ENCODE results near the gene LZIC. TPM values are rescaled to one million over a fixed set of nuclear protein-coding genes. Genes with fewer than 3 reads are reported as not detected.
"Not testable (repeated sequence)": the region's sequence is repeated elsewhere in the genome, so short reads cannot be mapped to it uniquely, and the experiment has no call there.

LZIC gene
- total RNA-seq, 1 donor from 2014 or later, result 23.3 TPM

GRCh38 chr1:9917901-9918300, 25.3 kb downstream of the LZIC start:
- DNase-seq, result no peak
- no peak overlapping the region for H3K4me3 ChIP-seq
- ATAC-seq, result no peak
- intact Hi-C loops (cut with DNase I), result no loop called here
- no peaks in the 10 kb centered on the region for H3K36me3 ChIP-seq
- no peaks in the 10 kb centered on the region for H3K9me3 ChIP-seq
- TF ChIP-seq, protein P1, sequence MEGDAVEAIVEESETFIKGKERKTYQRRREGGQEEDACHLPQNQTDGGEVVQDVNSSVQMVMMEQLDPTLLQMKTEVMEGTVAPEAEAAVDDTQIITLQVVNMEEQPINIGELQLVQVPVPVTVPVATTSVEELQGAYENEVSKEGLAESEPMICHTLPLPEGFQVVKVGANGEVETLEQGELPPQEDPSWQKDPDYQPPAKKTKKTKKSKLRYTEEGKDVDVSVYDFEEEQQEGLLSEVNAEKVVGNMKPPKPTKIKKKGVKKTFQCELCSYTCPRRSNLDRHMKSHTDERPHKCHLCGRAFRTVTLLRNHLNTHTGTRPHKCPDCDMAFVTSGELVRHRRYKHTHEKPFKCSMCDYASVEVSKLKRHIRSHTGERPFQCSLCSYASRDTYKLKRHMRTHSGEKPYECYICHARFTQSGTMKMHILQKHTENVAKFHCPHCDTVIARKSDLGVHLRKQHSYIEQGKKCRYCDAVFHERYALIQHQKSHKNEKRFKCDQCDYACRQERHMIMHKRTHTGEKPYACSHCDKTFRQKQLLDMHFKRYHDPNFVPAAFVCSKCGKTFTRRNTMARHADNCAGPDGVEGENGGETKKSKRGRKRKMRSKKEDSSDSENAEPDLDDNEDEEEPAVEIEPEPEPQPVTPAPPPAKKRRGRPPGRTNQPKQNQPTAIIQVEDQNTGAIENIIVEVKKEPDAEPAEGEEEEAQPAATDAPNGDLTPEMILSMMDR (IDR thresholded peaks at IDR 0.05), result no peak
- H3K4me1 ChIP-seq, result no peaks in the 10 kb centered on the region
- H3K27ac ChIP-seq, result no peak overlapping the region
- no peaks in the 10 kb centered on the region for H3K27me3 ChIP-seq (ENCODE audit: low read depth)

DNA sequence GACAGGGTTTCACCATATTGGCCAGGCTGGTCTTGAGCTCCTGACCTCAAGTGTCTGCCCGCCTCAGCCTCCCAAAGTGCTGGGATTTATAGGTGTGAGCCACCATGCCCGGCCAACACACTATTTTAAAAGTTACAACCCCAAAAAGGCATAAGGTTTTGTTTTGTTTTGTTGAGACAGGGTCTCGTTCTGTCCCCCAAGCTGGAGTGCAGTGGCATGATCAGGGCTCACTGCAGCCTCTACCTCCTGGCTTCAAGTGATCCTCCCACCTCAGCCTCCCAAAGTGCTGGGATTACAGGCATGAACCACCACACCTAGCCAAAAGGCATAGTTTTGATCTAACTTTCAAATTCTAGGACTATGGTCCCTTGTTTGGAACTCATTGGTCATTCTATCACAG, 25.7 kb downstream of the LZIC start:
- DNase-seq; intact Hi-C loops (cut with DNase I); H3K27me3 ChIP-seq (ENCODE audit: low read depth); H3K4me1 ChIP-seq; ATAC-seq; H3K27ac ChIP-seq; H3K9me3 ChIP-seq; H3K36me3 ChIP-seq; H3K4me3 ChIP-seq: not testable (repeated sequence)

- intact Hi-C loops (cut with DNase I), result no loop called here
- no peaks in the 10 kb centered on the region for H3K9me3 ChIP-seq
- TF ChIP-seq, protein P1 (IDR thresholded peaks at IDR 0.05), result no peak
- no peak overlapping the region for H3K4me3 ChIP-seq
- no peaks in the 10 kb centered on the region for H3K27me3 ChIP-seq (ENCODE audit: low read depth)
- H3K4me1 ChIP-seq, result peaks cover 5% of the 10 kb centered on the region
- no peak for DNase-seq
- H3K27ac ChIP-seq, result no peak overlapping the region
- no peak for ATAC-seq
- no peaks in the 10 kb centered on the region for H3K36me3 ChIP-seq
These were observed 26.7 kb downstream of the LZIC start for GRCh38 chr1:9916452-9916851.

DNA sequence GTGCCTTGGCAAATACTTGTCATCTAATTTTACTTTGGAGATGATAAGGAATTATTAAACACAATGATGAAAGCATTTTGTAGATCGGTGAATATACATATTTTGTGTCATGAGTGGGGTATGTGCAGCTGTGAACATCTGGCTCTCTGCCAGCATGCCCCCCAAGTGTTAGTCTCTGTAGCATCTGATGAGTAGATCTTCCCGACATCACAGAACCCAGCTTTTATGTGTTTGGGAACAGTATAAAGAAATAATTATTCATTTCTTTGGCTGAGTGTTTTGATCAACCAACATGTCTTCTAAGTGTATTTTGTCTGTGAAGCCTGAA, 28.6 kb downstream of the LZIC start:
- H3K4me1 ChIP-seq, result peaks cover 12% of the 10 kb centered on the region
- H3K27ac ChIP-seq, result no peak overlapping the region
- no peaks in the 10 kb centered on the region for H3K9me3 ChIP-seq
- no peaks in the 10 kb centered on the region for H3K36me3 ChIP-seq
- H3K4me3 ChIP-seq, result no peak overlapping the region
- H3K27me3 ChIP-seq (ENCODE audit: low read depth), result no peaks in the 10 kb centered on the region
- TF ChIP-seq, protein P1 (IDR thresholded peaks at IDR 0.05), result no peak
- DNase-seq, result no peak
- intact Hi-C loops (cut with DNase I), result no loop called here
- ATAC-seq, result no peak

- no peak overlapping the region for H3K4me3 ChIP-seq
- H3K4me1 ChIP-seq, result peaks cover 32% of the 10 kb centered on the region
- H3K9me3 ChIP-seq, result no peaks in the 10 kb centered on the region
- TF ChIP-seq, protein P1 (IDR thresholded peaks at IDR 0.05), result no peak
- DNase-seq, result no peak
- intact Hi-C loops (cut with DNase I), result no loop called here
- no peak for ATAC-seq
- no peaks in the 10 kb centered on the region for H3K36me3 ChIP-seq
- H3K27ac ChIP-seq, result no peak overlapping the region
- no peaks in the 10 kb centered on the region for H3K27me3 ChIP-seq (ENCODE audit: low read depth)
These were observed 30.8 kb downstream of the LZIC start for GRCh38 chr1:9912264-9912936.

- no peaks in the 10 kb centered on the region for H3K9me3 ChIP-seq
- H3K27me3 ChIP-seq (ENCODE audit: low read depth), result no peaks in the 10 kb centered on the region
- peaks cover 35% of the 10 kb centered on the region for H3K4me1 ChIP-seq
- H3K36me3 ChIP-seq, result peaks cover 4% of the 10 kb centered on the region
- TF ChIP-seq, protein P1 (IDR thresholded peaks at IDR 0.05), result no peak
- DNase-seq, result peak; percentile 100
- intact Hi-C loops (cut with DNase I), result no loop called here
- H3K27ac ChIP-seq, result peak overlapping the region; percentile 98
- peak; percentile 97 to 98 for ATAC-seq
- H3K4me3 ChIP-seq, result peak overlapping the region; percentile 70
These were observed 32.6 kb downstream of the LZIC start for GRCh38 chr1:9910423-9911178.

Measured in lower lobe of right lung (tissue), 2 donors.